ENCODE results near the gene MUC5B. TPM values are rescaled to one million over a fixed set of nuclear protein-coding genes. Genes with fewer than 3 reads are reported as not detected.
A peak's percentile ranks its signal among the peaks of the same experiment; 100 is the strongest.

The MUC5B gene
- total RNA-seq, 2 donors from 2014 or later = not detected

DNA sequence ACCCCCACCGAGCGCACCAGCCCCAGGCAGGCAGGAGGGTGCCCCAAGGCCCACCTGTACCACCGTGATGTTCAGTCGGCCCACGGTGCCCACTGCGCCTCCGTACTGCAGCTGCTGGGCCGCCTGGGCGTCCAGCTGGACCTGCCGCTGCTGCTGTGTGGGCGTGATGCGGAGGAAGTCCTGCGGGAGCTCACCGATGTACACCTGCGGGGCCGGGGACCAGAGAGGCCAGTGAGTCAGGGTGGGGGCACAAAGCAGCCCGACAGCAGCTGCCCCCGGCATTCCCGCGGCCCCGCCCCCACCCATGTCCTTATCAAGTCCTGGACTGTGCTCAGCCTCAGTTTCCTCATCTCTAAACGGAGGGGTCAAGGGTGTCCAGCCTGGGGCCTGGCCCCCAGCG, 72.7 kb downstream of the MUC5B start:
- H3K4me3 Mint-ChIP-seq = no peak overlapping the region
- H3K27me3 Mint-ChIP-seq (ENCODE audit: insufficient read depth) = no peaks in the 10 kb centered on the region
- Histone ChIP-seq H3K4me1 (ENCODE audit: control insufficient read depth, insufficient read depth, low read length) (no peaks in the 10 kb centered on the region), H3K36me3 (ENCODE audit: control insufficient read depth, insufficient read depth, low read length) (no peaks in the 10 kb centered on the region), H3K27me3 (ENCODE audit: control insufficient read depth, insufficient read depth, low read length, poor library complexity, severe bottlenecking) (no peaks in the 10 kb centered on the region), H3K9me3 (ENCODE audit: control insufficient read depth, low read length) (no peaks in the 10 kb centered on the region), H3K27ac (ENCODE audit: low read depth, low read length) (no peak overlapping the region), H3K4me3 (ENCODE audit: low read length) (no peak overlapping the region), H3K9ac (ENCODE audit: extremely low read depth, low read length, poor library complexity, severe bottlenecking) (no peak overlapping the region)
- peaks cover 4% of the 10 kb centered on the region for H3K4me1 Mint-ChIP-seq
- WGBS, 2 experiments (ENCODE audit: insufficient coverage in 1 of 2, insufficient read length in 1 of 2) = 97% methylated on average over 15 to 23 of the region's 23 CpGs
- no peak for DNase-seq
- no peak for TF ChIP-seq CTCF (conservative IDR thresholded peaks at IDR 0.05)
- no peak overlapping the region for H3K27ac Mint-ChIP-seq
- peaks cover 21% of the 10 kb centered on the region for H3K36me3 Mint-ChIP-seq (ENCODE audit: low read depth)
- H3K9me3 Mint-ChIP-seq = no peaks in the 10 kb centered on the region

DNA sequence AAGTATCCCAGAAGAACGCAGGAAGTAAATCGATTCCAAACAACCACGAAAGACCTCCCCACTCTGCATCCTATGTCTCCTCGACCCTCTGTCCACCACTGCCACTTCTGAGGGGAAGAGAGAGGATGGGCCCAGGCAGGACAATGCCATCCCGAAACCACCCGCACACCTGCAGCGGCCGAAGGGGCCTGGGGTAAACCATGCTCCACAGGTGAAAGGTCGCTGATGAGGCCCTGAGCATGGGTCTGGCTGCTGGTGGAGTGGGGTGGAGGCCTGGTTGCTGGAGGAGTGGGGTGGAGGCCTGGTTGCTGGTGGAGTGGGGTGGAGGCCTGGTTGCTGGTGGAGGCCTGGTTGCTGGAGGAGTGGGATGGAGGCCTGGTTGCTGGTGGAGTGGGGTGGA, 73.4 kb downstream of the MUC5B start:
- H3K9me3 ChIP-seq (ENCODE audit: control insufficient read depth, low read length) = no peaks in the 10 kb centered on the region
- Mint-ChIP-seq H3K4me3 (no peak overlapping the region), H3K27me3 (ENCODE audit: insufficient read depth) (no peaks in the 10 kb centered on the region), H3K36me3 (ENCODE audit: low read depth) (peaks cover 21% of the 10 kb centered on the region), H3K9me3 (no peaks in the 10 kb centered on the region), H3K27ac (no peak overlapping the region), H3K4me1 (peaks cover 4% of the 10 kb centered on the region)
- WGBS, 2 experiments (ENCODE audit: insufficient coverage in 1 of 2, insufficient read length in 1 of 2) = 91 to 93% methylated on average over 6 to 9 of the region's 9 CpGs
- H3K27me3 ChIP-seq (ENCODE audit: control insufficient read depth, insufficient read depth, low read length, poor library complexity, severe bottlenecking) = no peaks in the 10 kb centered on the region
- no peak for TF ChIP-seq CTCF (conservative IDR thresholded peaks at IDR 0.05)
- no peak overlapping the region for H3K9ac ChIP-seq (ENCODE audit: extremely low read depth, low read length, poor library complexity, severe bottlenecking)
- no peaks in the 10 kb centered on the region for H3K4me1 ChIP-seq (ENCODE audit: control insufficient read depth, insufficient read depth, low read length)
- H3K27ac ChIP-seq (ENCODE audit: low read depth, low read length) = no peak overlapping the region
- DNase-seq = peak; percentile 19
- no peaks in the 10 kb centered on the region for H3K36me3 ChIP-seq (ENCODE audit: control insufficient read depth, insufficient read depth, low read length)
- no peak overlapping the region for H3K4me3 ChIP-seq (ENCODE audit: low read length)

GRCh38 chr11:1297011-1297575, 74.2 kb downstream of the MUC5B start:
- H3K4me3 ChIP-seq (ENCODE audit: low read length) = no peak overlapping the region
- Mint-ChIP-seq H3K4me3 (no peak overlapping the region), H3K9me3 (no peaks in the 10 kb centered on the region), H3K27ac (no peak overlapping the region), H3K36me3 (ENCODE audit: low read depth) (peaks cover 18% of the 10 kb centered on the region), H3K4me1 (peaks cover 4% of the 10 kb centered on the region), H3K27me3 (ENCODE audit: insufficient read depth) (no peaks in the 10 kb centered on the region)
- H3K27me3 ChIP-seq (ENCODE audit: control insufficient read depth, insufficient read depth, low read length, poor library complexity, severe bottlenecking) = no peaks in the 10 kb centered on the region
- H3K9ac ChIP-seq (ENCODE audit: extremely low read depth, low read length, poor library complexity, severe bottlenecking) = no peak overlapping the region
- H3K27ac ChIP-seq (ENCODE audit: low read depth, low read length) = no peak overlapping the region
- 92 to 99% methylated on average over 24 to 25 of the region's 25 CpGs for WGBS, 2 experiments (ENCODE audit: insufficient coverage in 1 of 2, insufficient read length in 1 of 2)
- no peaks in the 10 kb centered on the region for H3K4me1 ChIP-seq (ENCODE audit: control insufficient read depth, insufficient read depth, low read length)
- DNase-seq = peak; percentile 38
- no peaks in the 10 kb centered on the region for H3K9me3 ChIP-seq (ENCODE audit: control insufficient read depth, low read length)
- TF ChIP-seq CTCF (conservative IDR thresholded peaks at IDR 0.05) = no peak
- no peaks in the 10 kb centered on the region for H3K36me3 ChIP-seq (ENCODE audit: control insufficient read depth, insufficient read depth, low read length)
